GM13977 (cell line): ENCODE results near the gene SUN2.

Experiments used
- DNase-seq: peaks from one replicate; pipeline ENCODE4 v3.0.0; 2012; ENCODE audit warnings: low spot score
- CTCF ChIP-seq: IDR thresholded peaks from 2 replicates; pipeline ENCODE4 v1.5.1; 2012; ENCODE audit warnings: mild to moderate bottlenecking, control low read depth; ENCODE audit not compliant: insufficient read depth; ENCODE audit errors: extremely low read depth, missing control alignments
- in situ Hi-C: fragments of 300-500 bp; cut with MboI; formaldehyde crosslinking; loops from one replicate; pipeline ENCODE4 v1.12.0; 2022; ENCODE audit warnings: low sequenced_read_pairs, low pct_unique_long_range_greater_than_20kb, mixed read lengths, inconsistent platforms; ENCODE audit not compliant: unreplicated experiment

Gene SUN2

GRCh38 chr22:38719196-38719595 lies 36.6 kb downstream of the SUN2 start:
- in situ Hi-C loops = no loop called here
- no peak for TF ChIP-seq CTCF
- no peak for DNase-seq

DNA sequence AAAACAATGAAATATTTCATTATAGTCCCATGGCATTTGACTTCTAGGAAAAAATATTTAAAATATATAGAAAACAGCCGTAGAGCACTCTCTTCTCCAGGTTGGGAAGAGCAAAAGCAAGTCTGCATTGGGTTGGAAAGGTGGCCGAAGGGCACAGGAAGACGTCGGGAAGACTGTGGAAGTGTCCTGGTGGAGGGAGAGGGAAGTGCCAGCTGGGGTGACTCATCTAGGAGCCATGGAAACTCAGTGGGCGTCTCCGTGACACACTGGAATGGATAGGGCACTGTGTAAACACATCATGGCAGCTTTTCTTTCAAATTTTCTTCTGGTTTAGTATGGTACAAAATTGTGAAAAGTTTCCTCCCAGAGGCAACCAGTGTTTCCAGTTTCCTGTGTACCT lies 37.4 kb downstream of the SUN2 start:
- no peak for TF ChIP-seq CTCF
- no peak for DNase-seq
- in situ Hi-C loops = no loop called here

DNA sequence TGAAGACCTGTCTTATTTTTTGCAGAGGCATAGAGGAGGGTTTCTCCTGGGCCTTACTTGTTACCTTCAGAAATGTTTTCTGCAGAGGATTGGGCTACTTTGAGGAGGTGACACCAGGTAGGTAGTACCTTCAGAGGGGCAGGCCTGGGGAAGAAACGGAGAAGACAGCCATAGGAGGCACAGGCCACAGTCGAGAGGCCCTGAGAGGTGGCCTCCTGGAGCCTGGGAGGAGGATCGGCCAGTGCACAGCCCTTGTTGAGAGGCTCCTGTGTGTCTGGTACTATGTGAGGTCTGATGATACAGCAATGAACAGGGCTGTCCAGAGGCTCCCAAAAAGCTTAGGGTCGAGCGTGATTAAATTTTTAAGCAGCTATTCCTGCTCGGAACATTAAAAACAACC lies 38.6 kb downstream of the SUN2 start:
- no peak for TF ChIP-seq CTCF
- in situ Hi-C loops = no loop called here

GRCh38 chr22:38716826-38717225 lies 39.0 kb downstream of the SUN2 start:
- in situ Hi-C loops = no loop called here
- DNase-seq = no peak

More for the DNA sequence above, 38.6 kb downstream of the SUN2 start:
- DNase-seq = no peak

GRCh38 chr22:38716271-38716670 lies 39.5 kb downstream of the SUN2 start:
- no peak for DNase-seq
- TF ChIP-seq CTCF = no peak
- in situ Hi-C loops = no loop called here

More at GRCh38 chr22:38716826-38717225, 39.0 kb downstream of the SUN2 start:
- no peak for TF ChIP-seq CTCF

DNA sequence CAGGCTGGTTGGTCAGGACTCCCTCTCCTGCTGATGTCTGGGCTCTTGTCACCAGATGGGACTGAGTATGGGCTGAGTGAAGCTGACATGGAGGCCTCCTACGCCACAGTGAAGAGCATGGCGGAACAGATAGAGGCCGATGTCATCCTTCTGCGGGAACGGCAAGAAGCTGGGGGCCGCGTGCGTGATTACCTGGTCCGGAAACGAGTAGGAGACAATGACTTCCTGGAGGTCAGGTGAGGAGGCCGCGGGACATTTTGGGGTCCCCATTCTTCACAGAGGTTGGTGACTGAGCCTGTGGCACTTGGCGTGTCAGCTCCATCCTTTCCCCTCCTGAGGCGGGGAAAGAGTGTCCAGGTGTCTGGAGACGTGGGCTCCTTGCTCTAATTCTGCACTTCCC lies 39.9 kb downstream of the SUN2 start:
- DNase-seq = no peak
- no peak for TF ChIP-seq CTCF
- in situ Hi-C loops = no loop called here
